BJ (cell line): ENCODE results near the gene LRP1B. TPM values are rescaled to one million over a fixed set of nuclear protein-coding genes. Genes with fewer than 3 reads are reported as not detected.

Experiments
- CTCF ChIA-PET: fragments of 350-600 bp; formaldehyde crosslinking; extraction: SDS; loops from one replicate; lab custom pipeline; 2021; ENCODE audit warnings: antibody characterized with exemption, inconsistent platforms; lab: Yijun Ruan, JAX
- POLR2A ChIA-PET: fragments of 300-600 bp; sonication (Branson Sonifier 250); formaldehyde crosslinking; extraction: SDS; loops from one replicate; lab custom pipeline; 2021; ENCODE audit warnings: antibody characterized with exemption; lab: Charles Lee
- DNase-seq: peaks from one replicate; pipeline ENCODE4 v3.0.0-alpha.2; 2011; ENCODE audit warnings: low read depth
- H3K27me3 ChIP-seq: 2 replicates; pipeline ENCODE4 v1.6.0; 2011; ENCODE audit warnings: low read length; ENCODE audit not compliant: control insufficient read depth, insufficient read depth
- H3K36me3 ChIP-seq: 2 replicates; pipeline ENCODE4 v1.5.1; 2011; ENCODE audit warnings: low read length; ENCODE audit not compliant: control insufficient read depth, insufficient read depth
- H3K4me3 ChIP-seq: 2 replicates; pipeline ENCODE4 v1.5.1; 2011; ENCODE audit warnings: low read depth, mild to moderate bottlenecking, control low read depth, low read length
- polyA plus RNA-seq: library from polyadenylated mRNA; depleted of rRNA; stranded (reverse); fragments of >200 nt; gene quantifications from 2 replicates; pipeline ENCODE4 v1.2.3, GENCODE V29; 2011
- TF ChIP-seq, protein P1 (sequence below): IDR thresholded peaks from 2 replicates; pipeline ENCODE4 v1.5.1; 2011; ENCODE audit warnings: low read depth, mild to moderate bottlenecking, control low read depth, inconsistent platforms, low read length, moderate library complexity; ENCODE audit not compliant: insufficient read depth

LRP1B gene
- polyA plus RNA-seq, 1 experiment, result 0.04 TPM

DNA sequence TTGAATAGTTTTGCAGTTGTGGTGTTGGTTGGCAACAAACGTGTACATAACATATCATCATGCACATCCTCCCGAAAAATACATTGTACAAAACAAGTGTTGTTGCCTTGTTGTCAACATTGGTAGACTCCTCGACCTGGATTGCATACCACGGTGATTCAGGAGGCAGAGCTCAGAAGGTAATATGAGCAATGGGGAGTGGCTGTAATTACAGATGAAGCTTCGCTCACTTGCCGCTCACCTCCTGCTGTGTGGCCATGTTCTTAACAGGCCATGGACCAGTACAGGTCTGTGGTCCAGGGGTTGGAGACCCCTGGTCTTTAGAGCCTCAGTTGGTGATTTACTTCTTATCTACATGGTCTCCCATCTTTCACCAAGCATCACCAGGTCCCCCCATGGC, 1927.5 kb downstream of the LRP1B start:
- ChIA-PET CTCF (no interaction called here), POLR2A (no interaction called here)
- DNase-seq, result no peak
- Histone ChIP-seq H3K4me3 (no peak overlapping the region), H3K36me3 (no peaks in the 10 kb centered on the region), H3K27me3 (no peaks in the 10 kb centered on the region)
- TF ChIP-seq, protein P1, sequence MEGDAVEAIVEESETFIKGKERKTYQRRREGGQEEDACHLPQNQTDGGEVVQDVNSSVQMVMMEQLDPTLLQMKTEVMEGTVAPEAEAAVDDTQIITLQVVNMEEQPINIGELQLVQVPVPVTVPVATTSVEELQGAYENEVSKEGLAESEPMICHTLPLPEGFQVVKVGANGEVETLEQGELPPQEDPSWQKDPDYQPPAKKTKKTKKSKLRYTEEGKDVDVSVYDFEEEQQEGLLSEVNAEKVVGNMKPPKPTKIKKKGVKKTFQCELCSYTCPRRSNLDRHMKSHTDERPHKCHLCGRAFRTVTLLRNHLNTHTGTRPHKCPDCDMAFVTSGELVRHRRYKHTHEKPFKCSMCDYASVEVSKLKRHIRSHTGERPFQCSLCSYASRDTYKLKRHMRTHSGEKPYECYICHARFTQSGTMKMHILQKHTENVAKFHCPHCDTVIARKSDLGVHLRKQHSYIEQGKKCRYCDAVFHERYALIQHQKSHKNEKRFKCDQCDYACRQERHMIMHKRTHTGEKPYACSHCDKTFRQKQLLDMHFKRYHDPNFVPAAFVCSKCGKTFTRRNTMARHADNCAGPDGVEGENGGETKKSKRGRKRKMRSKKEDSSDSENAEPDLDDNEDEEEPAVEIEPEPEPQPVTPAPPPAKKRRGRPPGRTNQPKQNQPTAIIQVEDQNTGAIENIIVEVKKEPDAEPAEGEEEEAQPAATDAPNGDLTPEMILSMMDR, result no peak

GRCh38 chr2:140201572-140201971, 1929.2 kb downstream of the LRP1B start:
- H3K4me3 ChIP-seq, result no peak overlapping the region
- H3K36me3 ChIP-seq, result no peaks in the 10 kb centered on the region
- ChIA-PET CTCF (no interaction called here), POLR2A (no interaction called here)
- H3K27me3 ChIP-seq, result no peaks in the 10 kb centered on the region
- no peak for DNase-seq
- TF ChIP-seq, protein P1, result no peak

DNA sequence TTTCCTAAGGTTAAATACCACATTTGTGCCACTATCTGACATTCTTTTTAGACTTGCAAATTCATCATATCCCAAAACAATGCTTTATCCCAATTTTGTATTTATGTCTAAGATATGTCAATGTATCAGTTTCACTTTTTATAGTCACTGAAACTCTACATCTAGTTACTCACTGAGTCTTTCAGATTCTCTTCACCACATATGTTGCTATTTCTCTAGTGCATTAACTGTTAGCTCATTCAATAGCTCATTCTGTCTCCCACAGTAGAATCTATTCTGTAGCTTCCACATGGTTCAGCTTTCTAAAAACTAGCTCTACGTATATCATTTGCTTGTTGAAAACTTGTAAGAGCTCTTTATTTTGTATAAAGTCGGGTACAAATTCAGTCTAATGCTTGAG, 1930.1 kb downstream of the LRP1B start:
- POLR2A ChIA-PET, result no interaction called here
- Histone ChIP-seq H3K36me3 (no peaks in the 10 kb centered on the region), H3K4me3 (no peak overlapping the region), H3K27me3 (no peaks in the 10 kb centered on the region)
- CTCF ChIA-PET, result no interaction called here
- TF ChIP-seq, protein P1, result no peak
- DNase-seq, result no peak

DNA sequence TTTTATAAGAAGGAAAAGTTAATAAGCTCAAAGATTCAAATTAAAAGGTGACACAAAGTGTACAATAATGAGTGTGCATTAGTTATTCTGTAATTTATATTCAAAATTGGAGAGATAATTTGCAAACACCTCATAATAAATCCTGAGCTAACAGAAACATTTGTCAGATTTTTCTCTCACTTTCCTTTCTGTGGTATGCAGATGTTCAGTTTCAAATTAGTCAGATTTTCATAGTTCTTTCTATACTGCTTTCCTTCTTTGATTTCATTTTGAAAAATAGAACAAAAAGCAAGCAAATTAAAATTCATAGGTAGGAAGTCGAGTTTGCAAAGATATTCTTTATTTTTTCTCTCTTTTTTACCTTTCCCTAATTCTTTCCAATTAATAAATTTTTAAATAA, 1930.5 kb downstream of the LRP1B start:
- no peak overlapping the region for H3K4me3 ChIP-seq
- no peaks in the 10 kb centered on the region for H3K36me3 ChIP-seq
- ChIA-PET POLR2A (interaction anchor here (0.6 kb wide), 1 partner anchor 10 kb away, joined by 3 read pairs; no protein-coding TSS in a partner anchor), CTCF (no interaction called here)
- no peak for DNase-seq
- TF ChIP-seq, protein P1, result no peak
- H3K27me3 ChIP-seq, result no peaks in the 10 kb centered on the region

DNA sequence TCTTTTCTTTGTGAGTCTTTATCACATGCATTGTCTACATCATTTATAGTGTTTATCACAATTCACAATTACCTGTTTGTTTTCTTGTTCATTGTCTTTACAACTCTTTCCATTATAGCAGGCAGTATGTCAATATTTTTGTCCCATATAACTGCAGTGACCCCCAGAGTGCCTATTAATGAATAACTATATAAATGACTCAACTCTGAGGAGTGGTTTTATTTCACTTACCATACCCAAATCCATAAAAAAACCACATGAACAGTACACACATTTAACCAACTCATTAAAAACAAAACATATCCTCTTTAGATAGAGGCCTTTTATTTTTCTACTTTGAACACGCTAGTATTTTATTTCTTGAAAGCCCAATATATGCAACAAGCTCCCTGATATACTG, 1931.5 kb downstream of the LRP1B start:
- ChIA-PET POLR2A (no interaction called here), CTCF (no interaction called here)
- DNase-seq, result no peak

More for the DNA sequence above, 1931.5 kb downstream of the LRP1B start:
- no peak overlapping the region for H3K4me3 ChIP-seq
- no peaks in the 10 kb centered on the region for H3K27me3 ChIP-seq
- no peaks in the 10 kb centered on the region for H3K36me3 ChIP-seq
- TF ChIP-seq, protein P1, result no peak
